Upper lobe of left lung (tissue), 6 donors: ENCODE data around the gene ZNF135. TPM values are rescaled to one million over a fixed set of nuclear protein-coding genes. Genes with fewer than 3 reads are reported as not detected.

Source experiments
- ATAC-seq, 2 donors: fragments of 200-7000 bp; cut with Tn5 transposase; one replicate each; pipeline ENCODE4 v1.9.1; 2022; ENCODE audit warnings: mild to moderate bottlenecking in 2 of 2, moderate library complexity in 2 of 2; ENCODE audit not compliant: low FRiP score in 2 of 2
- DNase-seq, 2 donors: peaks; one replicate each; pipeline ENCODE4 v3.0.0-alpha.2; 2019 to 2020
- H3K27ac ChIP-seq, 4 donors: fragments of 200-600 bp; sonication (generic); one replicate each; pipeline ENCODE4 v1.5.1; 2016 to 2019
- H3K27me3 ChIP-seq, 4 donors: fragments of 200-600 bp; sonication (generic); one replicate each; pipeline ENCODE4 v1.5.1; 2017 to 2019
- H3K36me3 ChIP-seq, 4 donors: fragments of 200-600 bp; sonication (generic); one replicate each; pipeline ENCODE4 v1.5.1; 2016 to 2019
- H3K4me1 ChIP-seq, 4 donors: fragments of 200-600 bp; sonication (generic); one replicate each; pipeline ENCODE4 v1.5.1; 2018 to 2019
- H3K4me3 ChIP-seq, 4 donors: fragments of 200-600 bp; sonication (generic); one replicate each; pipeline ENCODE4 v1.5.1; 2017 to 2019; ENCODE audit warnings: mild to moderate bottlenecking in 2 of 4, moderate library complexity in 1 of 4
- H3K9me3 ChIP-seq, 4 donors: fragments of 200-600 bp; sonication (generic); one replicate each; pipeline ENCODE4 v1.5.1; 2018 to 2019
- EP300 ChIP-seq, 4 donors: sonication (generic); formaldehyde crosslinking; IDR thresholded peaks; one replicate each; pipeline ENCODE4 v1.5.1; 2017; ENCODE audit warnings: antibody characterized with exemption in 4 of 4, control low read depth in 2 of 4
- POLR2A ChIP-seq, 4 donors: fragments of 450-650 bp; IDR thresholded peaks; one replicate each; pipeline ENCODE4 v1.5.1; 2016 to 2017; ENCODE audit warnings: antibody characterized with exemption in 4 of 4, mild to moderate bottlenecking in 2 of 4
- POLR2AphosphoS5 ChIP-seq, 2 donors: sonication (generic); formaldehyde crosslinking; IDR thresholded peaks; one replicate each; pipeline ENCODE4 v1.5.1; 2017; ENCODE audit warnings: antibody characterized with exemption in 2 of 2
- WGBS, 2 donors: methylation state at CpG; one replicate each; pipeline ENCODE4 v1.1.5; 2017 to 2018; 5-methylcytosine and 5-hydroxymethylcytosine counted together
- total RNA-seq, 6 donors: library from RNA; depleted of rRNA in 4 of 6; stranded (reverse); fragments of >200 nt in 4 of 6; gene quantifications; one replicate each; pipeline versions ENCODE4 v1.1.0 to v1.2.1, GENCODE V29; 2016 to 2021
- TF ChIP-seq, protein P1 (sequence below), 6 experiments: fragments of 450-650 bp in 4 of 6; fragments of 200-600 bp in 2 of 6; sonication (generic) in 2 of 6; IDR thresholded peaks; one replicate each; pipeline ENCODE4 v1.5.1; 2016 to 2019; ENCODE audit warnings: antibody characterized with exemption in 6 of 6
- donor health status: DM: no; HTN: no; CAD: no; lungs with moderate emphysema.
- donor health status: DM: no; HTN: yes; CAD: no; lungs with severe emphysema.

ZNF135 gene
- total RNA-seq, 6 donors from 2014 or later, result 1.7 to 11.5 (median 3.4) TPM

DNA sequence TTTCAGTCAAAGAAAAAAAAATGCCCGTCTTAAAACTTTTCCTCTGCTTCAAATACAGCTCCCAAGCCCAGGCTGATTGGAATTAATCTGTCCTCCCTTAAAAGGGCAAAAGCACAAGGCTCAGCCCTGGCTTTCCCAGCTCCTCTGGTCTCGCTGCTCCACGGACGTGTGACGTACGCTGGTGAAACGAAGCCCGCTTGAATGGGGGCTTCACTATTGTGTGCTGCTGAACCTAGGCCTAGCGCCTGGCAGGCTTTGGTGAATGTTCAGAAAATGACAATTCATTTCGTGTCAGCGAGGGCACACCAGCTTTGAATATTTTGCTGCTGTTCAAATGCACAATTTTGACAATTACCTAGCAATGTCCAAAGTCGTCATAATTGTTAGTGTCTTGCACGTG, 615 bp upstream of the ZNF135 start:
- Histone ChIP-seq H3K9me3 (peaks cover 6 to 61% (median 28%) of the 10 kb centered on the region in 4 donors), H3K4me3 (peak overlapping the region in 3 of 4 donors; percentile 44 to 80 (median 62)), H3K36me3 (no peaks in the 10 kb centered on the region), H3K27me3 (no peaks in the 10 kb centered on the region), H3K4me1 (peaks cover 0 to 6% (median 3%) of the 10 kb centered on the region in 4 donors), H3K27ac (peak overlapping the region; percentile 84 to 92 (median 90))
- TF ChIP-seq EP300 (IDR thresholded peaks at IDR 0.05) (no peak), POLR2AphosphoS5 (IDR thresholded peaks at IDR 0.05) (no peak), POLR2A (IDR thresholded peaks at IDR 0.05) (no peak)
- TF ChIP-seq, protein P1, sequence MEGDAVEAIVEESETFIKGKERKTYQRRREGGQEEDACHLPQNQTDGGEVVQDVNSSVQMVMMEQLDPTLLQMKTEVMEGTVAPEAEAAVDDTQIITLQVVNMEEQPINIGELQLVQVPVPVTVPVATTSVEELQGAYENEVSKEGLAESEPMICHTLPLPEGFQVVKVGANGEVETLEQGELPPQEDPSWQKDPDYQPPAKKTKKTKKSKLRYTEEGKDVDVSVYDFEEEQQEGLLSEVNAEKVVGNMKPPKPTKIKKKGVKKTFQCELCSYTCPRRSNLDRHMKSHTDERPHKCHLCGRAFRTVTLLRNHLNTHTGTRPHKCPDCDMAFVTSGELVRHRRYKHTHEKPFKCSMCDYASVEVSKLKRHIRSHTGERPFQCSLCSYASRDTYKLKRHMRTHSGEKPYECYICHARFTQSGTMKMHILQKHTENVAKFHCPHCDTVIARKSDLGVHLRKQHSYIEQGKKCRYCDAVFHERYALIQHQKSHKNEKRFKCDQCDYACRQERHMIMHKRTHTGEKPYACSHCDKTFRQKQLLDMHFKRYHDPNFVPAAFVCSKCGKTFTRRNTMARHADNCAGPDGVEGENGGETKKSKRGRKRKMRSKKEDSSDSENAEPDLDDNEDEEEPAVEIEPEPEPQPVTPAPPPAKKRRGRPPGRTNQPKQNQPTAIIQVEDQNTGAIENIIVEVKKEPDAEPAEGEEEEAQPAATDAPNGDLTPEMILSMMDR (IDR thresholded peaks at IDR 0.05), result no peak
- ATAC-seq, result no peak
- 91 to 92% methylated on average over 13 of the region's 13 CpGs for whole genome bisulfite sequencing, 2 donors
- DNase-seq, result no peak

DNA sequence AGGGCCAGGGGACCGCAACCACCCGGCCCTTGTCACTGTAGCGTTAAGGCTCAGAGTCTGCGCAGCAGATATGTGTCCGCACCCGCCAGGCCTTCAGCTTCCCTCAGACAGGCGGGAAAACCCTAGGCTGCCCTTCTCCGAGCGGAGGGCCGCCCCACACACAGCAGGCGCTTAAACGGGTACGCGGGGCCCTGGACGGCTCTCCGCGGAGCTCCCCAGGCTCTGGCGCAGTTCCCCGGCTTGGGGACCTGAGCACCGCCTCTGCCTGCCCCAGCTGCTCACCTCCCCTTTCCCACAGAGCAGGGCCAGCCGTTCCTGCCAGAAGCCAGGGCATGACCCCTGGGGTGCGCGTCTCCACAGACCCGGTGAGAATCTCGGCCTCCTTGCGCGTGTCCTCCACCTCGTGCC, 593 bp downstream of the ZNF135 start:
- H3K27me3 ChIP-seq, result no peaks in the 10 kb centered on the region
- peak overlapping the region; percentile 23 to 80 (median 53) for H3K4me3 ChIP-seq
- peaks cover 0 to 6% (median 3%) of the 10 kb centered on the region in 4 donors for H3K4me1 ChIP-seq
- peaks cover 6 to 55% (median 33%) of the 10 kb centered on the region in 4 donors for H3K9me3 ChIP-seq
- peaks cover 0 to 11% (median 3%) of the 10 kb centered on the region in 4 donors for H3K36me3 ChIP-seq
- TF ChIP-seq POLR2AphosphoS5 (IDR thresholded peaks at IDR 0.05) (no peak), POLR2A (IDR thresholded peaks at IDR 0.05) (no peak)
- TF ChIP-seq, protein P1 (IDR thresholded peaks at IDR 0.05), result no peak
- peak overlapping the region; percentile 84 to 92 (median 90) for H3K27ac ChIP-seq
- ATAC-seq (peak in 1 of 2 donors; percentile 8), DNase-seq (peak in 1 of 2 donors; percentile 66)
- WGBS, 2 donors, result 29 to 34% methylated on average over 10 to 19 of the region's 28 CpGs

DNA sequence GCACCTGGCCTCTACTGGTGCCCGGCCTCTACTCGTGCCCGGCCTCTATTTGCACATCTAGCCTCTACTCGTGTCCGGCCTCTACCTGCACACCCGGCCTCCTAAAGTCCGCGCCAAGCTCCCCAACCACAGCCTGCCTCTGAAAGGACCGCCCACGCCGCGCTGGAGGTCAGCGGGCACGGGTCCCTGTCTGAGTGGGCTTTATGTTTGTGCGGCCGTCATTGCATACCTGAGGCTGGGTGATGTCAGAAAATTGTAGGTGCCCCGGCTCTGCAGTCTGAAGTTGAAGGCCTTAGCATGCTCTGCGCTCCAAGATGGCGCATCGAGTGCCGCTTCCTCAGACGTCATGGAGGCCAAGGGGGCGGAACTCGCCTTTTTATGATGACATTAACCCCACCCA, 1.1 kb downstream of the ZNF135 start:
- DNase-seq (no peak), ATAC-seq (no peak)
- TF ChIP-seq, protein P1 (IDR thresholded peaks at IDR 0.05), result no peak
- TF ChIP-seq POLR2AphosphoS5 (IDR thresholded peaks at IDR 0.05), result no peak
- Histone ChIP-seq H3K9me3 (peaks cover 6 to 56% (median 37%) of the 10 kb centered on the region in 4 donors), H3K36me3 (peaks cover 0 to 17% (median 5%) of the 10 kb centered on the region in 4 donors), H3K27ac (peak overlapping the region in 2 of 4 donors; percentile 84 to 92), H3K4me3 (peak overlapping the region in 3 of 4 donors; percentile 44 to 80 (median 62)), H3K27me3 (no peaks in the 10 kb centered on the region), H3K4me1 (peaks cover 0 to 6% (median 3%) of the 10 kb centered on the region in 4 donors)
- 90 to 92% methylated on average over 23 to 24 of the region's 24 CpGs for WGBS, 2 donors

DNA sequence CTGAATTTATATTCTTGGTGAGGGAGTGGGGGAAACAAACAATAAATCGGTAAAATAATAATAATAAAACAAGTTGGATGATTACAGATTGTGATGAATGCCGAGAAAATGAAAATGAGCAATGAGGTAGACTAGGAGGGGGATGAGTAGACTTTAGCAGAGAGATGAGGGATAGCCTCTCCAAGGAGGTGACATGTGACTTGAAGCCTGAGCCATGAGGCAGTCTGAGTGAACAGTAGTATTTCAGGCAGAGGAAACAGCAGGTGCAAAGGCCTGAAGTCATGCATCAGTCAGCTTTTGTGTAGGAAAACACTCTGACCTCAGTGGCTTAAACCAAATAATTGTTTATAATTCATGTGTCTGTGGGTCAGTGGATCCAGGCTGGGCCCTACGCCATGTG, 4.6 kb downstream of the ZNF135 start:
- 87 to 88% methylated on average over 3 of the region's 3 CpGs for WGBS, 2 donors
- no peak overlapping the region for H3K4me3 ChIP-seq
- H3K4me1 ChIP-seq, result peaks cover 0 to 6% (median 2%) of the 10 kb centered on the region in 4 donors
- peaks cover 0 to 43% (median 24%) of the 10 kb centered on the region in 4 donors for H3K36me3 ChIP-seq
- H3K27me3 ChIP-seq, result no peaks in the 10 kb centered on the region
- ATAC-seq, result no peak
- no peak for DNase-seq
- peaks cover 30 to 74% (median 69%) of the 10 kb centered on the region in 4 donors for H3K9me3 ChIP-seq
- TF ChIP-seq POLR2A (IDR thresholded peaks at IDR 0.05) (no peak), POLR2AphosphoS5 (IDR thresholded peaks at IDR 0.05) (no peak), EP300 (IDR thresholded peaks at IDR 0.05) (no peak)
- TF ChIP-seq, protein P1 (IDR thresholded peaks at IDR 0.05), result no peak
- H3K27ac ChIP-seq, result no peak overlapping the region
